Osteoblast (primary cell): ENCODE results near the gene TGFBRAP1. TPM values are rescaled to one million over a fixed set of nuclear protein-coding genes. Genes with fewer than 3 reads are reported as not detected.

Experiments
- DNase-seq: peaks from one replicate; pipeline ENCODE4 v3.0.0; 2011; ENCODE audit warnings: low spot score, mixed read lengths; ENCODE audit not compliant: insufficient read length; ENCODE audit errors: missing footprints
- H2AFZ ChIP-seq: 2 replicates; pipeline ENCODE4 v1.6.0; 2011; ENCODE audit warnings: mild to moderate bottlenecking, low read length
- H3K27ac ChIP-seq: 2 replicates; pipeline ENCODE4 v1.5.1; 2011; ENCODE audit warnings: mild to moderate bottlenecking, low read depth, low read length, moderate library complexity
- H3K27me3 ChIP-seq: 2 replicates; pipeline ENCODE4 v1.6.0; 2012; ENCODE audit warnings: mild to moderate bottlenecking, control low read depth, inconsistent platforms, low read length, moderate library complexity; ENCODE audit not compliant: insufficient read depth
- H3K36me3 ChIP-seq: 2 replicates; pipeline ENCODE4 v1.5.1; 2011; ENCODE audit warnings: mild to moderate bottlenecking, low read length, control low read depth, moderate library complexity; ENCODE audit not compliant: insufficient read depth
- H3K4me1 ChIP-seq: 2 replicates; pipeline ENCODE4 v1.5.1; 2011; ENCODE audit warnings: mild to moderate bottlenecking, low read length, control low read depth, moderate library complexity; ENCODE audit not compliant: insufficient read depth
- H3K4me2 ChIP-seq: 2 replicates; pipeline ENCODE4 v1.6.0; 2011; ENCODE audit warnings: mild to moderate bottlenecking, low read length; ENCODE audit not compliant: insufficient read depth
- H3K4me3 ChIP-seq: fragments of 200-600 bp; sonication (generic); 3 replicates; pipeline ENCODE4 v1.5.1; 2012; ENCODE audit warnings: mild to moderate bottlenecking, low read length, inconsistent platforms; ENCODE audit not compliant: insufficient read depth
- H3K79me2 ChIP-seq: 2 replicates; pipeline ENCODE4 v1.6.0; 2012; ENCODE audit warnings: mild to moderate bottlenecking, low read length, control low read depth, inconsistent platforms; ENCODE audit not compliant: insufficient read depth
- H3K9me3 ChIP-seq: 2 replicates; pipeline ENCODE4 v1.5.1; 2011; ENCODE audit warnings: low read depth, low read length, control low read depth
- H4K20me1 ChIP-seq: 2 replicates; pipeline ENCODE4 v1.6.0; 2012; ENCODE audit warnings: mild to moderate bottlenecking, low read length, control low read depth; ENCODE audit not compliant: insufficient read depth
- CTCF ChIP-seq: IDR thresholded peaks from 2 replicates; pipeline ENCODE4 v1.5.1; 2011; ENCODE audit warnings: mild to moderate bottlenecking, low read depth, low read length, moderate library complexity; ENCODE audit errors: extremely low read depth
- total RNA-seq: library from RNA; depleted of rRNA; stranded (reverse); fragments of >200 nt; gene quantifications from 2 replicates; pipeline ENCODE4 v1.2.3, GENCODE V29; 2012

Gene TGFBRAP1
- total RNA-seq, 1 donor = 32.6 TPM

- H3K36me3 ChIP-seq = peaks cover 58% of the 10 kb centered on the region
- H3K4me1 ChIP-seq = peaks cover 24% of the 10 kb centered on the region
- peak overlapping the region; percentile 43 for H3K27ac ChIP-seq
- no peaks in the 10 kb centered on the region for H3K9me3 ChIP-seq
- H3K27me3 ChIP-seq = no peaks in the 10 kb centered on the region
- peaks cover 13% of the 10 kb centered on the region for H3K79me2 ChIP-seq
- no peak for TF ChIP-seq CTCF
- DNase-seq = no peak
- H4K20me1 ChIP-seq = peaks cover 30% of the 10 kb centered on the region
- no peak overlapping the region for H2AFZ ChIP-seq
- H3K4me3 ChIP-seq = no peak overlapping the region
- no peak overlapping the region for H3K4me2 ChIP-seq
These were observed 29.1 kb upstream of the TGFBRAP1 start for GRCh38 chr2:105358593-105358992.

- no peaks in the 10 kb centered on the region for H3K79me2 ChIP-seq
- H3K27me3 ChIP-seq = no peaks in the 10 kb centered on the region
- H3K4me2 ChIP-seq = no peak overlapping the region
- peaks cover 15% of the 10 kb centered on the region for H4K20me1 ChIP-seq
- H3K4me3 ChIP-seq = no peak overlapping the region
- H3K36me3 ChIP-seq = peaks cover 44% of the 10 kb centered on the region
- no peak for DNase-seq
- no peak overlapping the region for H2AFZ ChIP-seq
- peaks cover 17% of the 10 kb centered on the region for H3K4me1 ChIP-seq
- H3K27ac ChIP-seq = no peak overlapping the region
- H3K9me3 ChIP-seq = no peaks in the 10 kb centered on the region
- no peak for TF ChIP-seq CTCF
These were observed 27.6 kb upstream of the TGFBRAP1 start for GRCh38 chr2:105357122-105357521.

GRCh38 chr2:105344704-105345345 is 15.3 kb upstream of the TGFBRAP1 start:
- no peak for DNase-seq
- H4K20me1 ChIP-seq = no peaks in the 10 kb centered on the region
- H2AFZ ChIP-seq = no peak overlapping the region
- H3K27ac ChIP-seq = no peak overlapping the region
- no peak overlapping the region for H3K4me2 ChIP-seq
- H3K36me3 ChIP-seq = peaks cover 80% of the 10 kb centered on the region
- no peak overlapping the region for H3K4me3 ChIP-seq
- peak; percentile 40 for TF ChIP-seq CTCF
- no peaks in the 10 kb centered on the region for H3K9me3 ChIP-seq
- peaks cover 23% of the 10 kb centered on the region for H3K79me2 ChIP-seq
- no peaks in the 10 kb centered on the region for H3K27me3 ChIP-seq
- no peaks in the 10 kb centered on the region for H3K4me1 ChIP-seq

- H3K36me3 ChIP-seq = peaks cover 37% of the 10 kb centered on the region
These were observed 9.9 kb upstream of the TGFBRAP1 start for GRCh38 chr2:105339414-105339813.

More at GRCh38 chr2:105339414-105339813, 9.9 kb upstream of the TGFBRAP1 start:
- peak overlapping the region; percentile 96 for H3K4me2 ChIP-seq
- H3K4me1 ChIP-seq = peaks cover 20% of the 10 kb centered on the region
- H3K27ac ChIP-seq = peak overlapping the region; percentile 100
- H3K9me3 ChIP-seq = no peaks in the 10 kb centered on the region
- H4K20me1 ChIP-seq = no peaks in the 10 kb centered on the region
- TF ChIP-seq CTCF = no peak
- no peak for DNase-seq
- peaks cover 55% of the 10 kb centered on the region for H3K79me2 ChIP-seq
- H3K4me3 ChIP-seq = peak overlapping the region; percentile 96
- H2AFZ ChIP-seq = no peak overlapping the region
- no peaks in the 10 kb centered on the region for H3K27me3 ChIP-seq
